WTC11 (cell line): ENCODE results near the gene PROSER2.

Experiments
- ELF4 ChIP-seq: sonication (generic); formaldehyde crosslinking; IDR thresholded peaks from 2 replicates; pipeline ENCODE4 v1.8.1; 2022; ENCODE audit warnings: low read depth, mild to moderate bottlenecking, moderate library complexity, missing genetic modification reagents
- NR3C1 ChIP-seq: sonication (generic); formaldehyde crosslinking; conservative IDR thresholded peaks from 2 replicates; pipeline ENCODE4 v1.8.1; 2023; ENCODE audit warnings: low read depth, mild to moderate bottlenecking, missing genetic modification reagents
- RELA ChIP-seq: sonication (generic); formaldehyde crosslinking; IDR thresholded peaks from 2 replicates; pipeline ENCODE4 v1.8.1; 2022; ENCODE audit warnings: missing genetic modification reagents, mild to moderate bottlenecking, borderline replicate concordance
- SP1 ChIP-seq: sonication (generic); formaldehyde crosslinking; conservative IDR thresholded peaks from 2 replicates; pipeline ENCODE4 v1.8.1; 2022; ENCODE audit warnings: missing genetic modification reagents
- TCF7 ChIP-seq: sonication (generic); formaldehyde crosslinking; IDR thresholded peaks from 2 replicates; pipeline ENCODE4 v1.8.0; 2022; ENCODE audit warnings: mild to moderate bottlenecking, low read depth, missing genetic modification reagents, moderate library complexity
- TEAD4 ChIP-seq: sonication (generic); formaldehyde crosslinking; IDR thresholded peaks from 2 replicates; pipeline ENCODE4 v1.8.0; 2022; ENCODE audit warnings: mild to moderate bottlenecking, missing genetic modification reagents
- TF ChIP-seq, protein P1 (sequence below): fragments of 200-600 bp; IDR thresholded peaks from 2 replicates; pipeline ENCODE4 v1.8.0; 2022; ENCODE audit warnings: antibody characterized with exemption
- TF ChIP-seq, protein P2 (sequence below): sonication (generic); formaldehyde crosslinking; IDR thresholded peaks from 2 replicates; pipeline ENCODE4 v1.8.0; 2022; ENCODE audit warnings: mild to moderate bottlenecking, missing genetic modification reagents
- TF ChIP-seq, protein P3 (sequence below): sonication (generic); formaldehyde crosslinking; IDR thresholded peaks from 2 replicates; pipeline ENCODE4 v1.8.1; 2022; ENCODE audit warnings: low read depth, missing genetic modification reagents, borderline replicate concordance
- TF ChIP-seq, protein P4 (sequence below): fragments of 250-450 bp; sonication (Bioruptor Pico); IDR thresholded peaks from 2 replicates; pipeline ENCODE4 v2.1.2; 2022; ENCODE audit warnings: mild to moderate bottlenecking, moderate library complexity
- TF ChIP-seq, protein P5 (sequence below): fragments of 250-450 bp; sonication (Bioruptor Pico); IDR thresholded peaks from 2 replicates; pipeline ENCODE4 v1.9.0; 2021; ENCODE audit warnings: mild to moderate bottlenecking, borderline replicate concordance
- TF ChIP-seq, protein P6 (sequence below): fragments of 250-450 bp; sonication (Bioruptor Pico); conservative IDR thresholded peaks from 2 replicates; pipeline ENCODE4 v1.9.0; 2021; ENCODE audit warnings: mild to moderate bottlenecking

DNA sequence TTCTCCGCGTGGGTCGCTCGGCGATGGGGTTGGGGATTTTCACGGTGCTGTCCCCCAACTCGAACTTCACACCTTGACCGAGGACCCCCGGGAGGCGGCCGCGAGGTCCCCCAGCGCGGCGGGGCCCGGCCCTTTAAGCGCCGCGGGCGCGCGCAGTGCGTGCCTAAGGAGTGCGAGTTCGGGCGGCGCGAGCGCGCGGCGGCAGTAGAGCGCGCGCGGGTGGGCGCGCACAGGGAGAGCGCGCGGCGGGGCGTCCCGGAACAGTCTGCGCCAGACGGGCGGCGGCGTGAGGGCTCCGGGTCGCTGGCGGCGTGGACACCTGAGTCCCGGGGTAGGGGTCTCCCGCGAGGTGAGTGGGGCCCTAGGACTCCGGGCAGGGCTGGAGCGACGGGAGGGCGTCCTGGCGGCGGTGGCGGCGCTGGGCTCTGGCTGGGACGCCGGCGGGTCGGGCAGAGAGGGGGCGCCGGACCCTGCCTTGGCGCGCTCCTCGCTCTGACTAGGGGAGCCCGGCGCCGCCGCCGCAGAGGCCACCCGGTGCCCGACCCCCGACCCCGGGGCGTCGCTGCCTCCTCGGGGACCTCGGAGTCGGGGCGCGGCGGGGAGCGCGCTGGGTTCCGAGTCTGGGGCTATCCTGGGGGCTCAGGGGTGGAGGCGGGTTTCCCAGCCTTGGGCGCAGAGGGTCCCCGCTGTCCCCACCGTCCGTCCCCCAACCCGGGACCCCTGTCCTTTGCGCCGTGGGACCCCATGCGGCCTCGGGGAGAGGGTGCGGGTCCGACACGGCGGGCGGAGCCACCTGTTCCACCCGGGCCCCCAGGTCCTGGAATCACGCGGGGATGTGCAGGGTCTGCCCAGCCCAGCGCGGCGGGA, at the start of gene PROSER2:
- TF ChIP-seq, protein P1, sequence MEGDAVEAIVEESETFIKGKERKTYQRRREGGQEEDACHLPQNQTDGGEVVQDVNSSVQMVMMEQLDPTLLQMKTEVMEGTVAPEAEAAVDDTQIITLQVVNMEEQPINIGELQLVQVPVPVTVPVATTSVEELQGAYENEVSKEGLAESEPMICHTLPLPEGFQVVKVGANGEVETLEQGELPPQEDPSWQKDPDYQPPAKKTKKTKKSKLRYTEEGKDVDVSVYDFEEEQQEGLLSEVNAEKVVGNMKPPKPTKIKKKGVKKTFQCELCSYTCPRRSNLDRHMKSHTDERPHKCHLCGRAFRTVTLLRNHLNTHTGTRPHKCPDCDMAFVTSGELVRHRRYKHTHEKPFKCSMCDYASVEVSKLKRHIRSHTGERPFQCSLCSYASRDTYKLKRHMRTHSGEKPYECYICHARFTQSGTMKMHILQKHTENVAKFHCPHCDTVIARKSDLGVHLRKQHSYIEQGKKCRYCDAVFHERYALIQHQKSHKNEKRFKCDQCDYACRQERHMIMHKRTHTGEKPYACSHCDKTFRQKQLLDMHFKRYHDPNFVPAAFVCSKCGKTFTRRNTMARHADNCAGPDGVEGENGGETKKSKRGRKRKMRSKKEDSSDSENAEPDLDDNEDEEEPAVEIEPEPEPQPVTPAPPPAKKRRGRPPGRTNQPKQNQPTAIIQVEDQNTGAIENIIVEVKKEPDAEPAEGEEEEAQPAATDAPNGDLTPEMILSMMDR = no peak
- TF ChIP-seq, protein P2, sequence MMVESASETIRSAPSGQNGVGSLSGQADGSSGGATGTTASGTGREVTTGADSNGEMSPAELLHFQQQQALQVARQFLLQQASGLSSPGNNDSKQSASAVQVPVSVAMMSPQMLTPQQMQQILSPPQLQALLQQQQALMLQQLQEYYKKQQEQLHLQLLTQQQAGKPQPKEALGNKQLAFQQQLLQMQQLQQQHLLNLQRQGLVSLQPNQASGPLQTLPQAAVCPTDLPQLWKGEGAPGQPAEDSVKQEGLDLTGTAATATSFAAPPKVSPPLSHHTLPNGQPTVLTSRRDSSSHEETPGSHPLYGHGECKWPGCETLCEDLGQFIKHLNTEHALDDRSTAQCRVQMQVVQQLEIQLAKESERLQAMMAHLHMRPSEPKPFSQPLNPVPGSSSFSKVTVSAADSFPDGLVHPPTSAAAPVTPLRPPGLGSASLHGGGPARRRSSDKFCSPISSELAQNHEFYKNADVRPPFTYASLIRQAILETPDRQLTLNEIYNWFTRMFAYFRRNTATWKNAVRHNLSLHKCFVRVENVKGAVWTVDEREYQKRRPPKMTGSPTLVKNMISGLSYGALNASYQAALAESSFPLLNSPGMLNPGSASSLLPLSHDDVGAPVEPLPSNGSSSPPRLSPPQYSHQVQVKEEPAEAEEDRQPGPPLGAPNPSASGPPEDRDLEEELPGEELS (CRISPR knock-in tag) = no peak; the same call in 1 of the 2 replicates
- TF ChIP-seq ELF4 (CRISPR knock-in tag) (no peak), TEAD4 (no peak), RELA (CRISPR knock-in tag) (no peak; the same call in 1 of the 2 replicates), SP1 (CRISPR knock-in tag) (no peak; the same call in 1 of the 2 replicates), NR3C1 (no peak), TCF7 (no peak)
- TF ChIP-seq, protein P3, sequence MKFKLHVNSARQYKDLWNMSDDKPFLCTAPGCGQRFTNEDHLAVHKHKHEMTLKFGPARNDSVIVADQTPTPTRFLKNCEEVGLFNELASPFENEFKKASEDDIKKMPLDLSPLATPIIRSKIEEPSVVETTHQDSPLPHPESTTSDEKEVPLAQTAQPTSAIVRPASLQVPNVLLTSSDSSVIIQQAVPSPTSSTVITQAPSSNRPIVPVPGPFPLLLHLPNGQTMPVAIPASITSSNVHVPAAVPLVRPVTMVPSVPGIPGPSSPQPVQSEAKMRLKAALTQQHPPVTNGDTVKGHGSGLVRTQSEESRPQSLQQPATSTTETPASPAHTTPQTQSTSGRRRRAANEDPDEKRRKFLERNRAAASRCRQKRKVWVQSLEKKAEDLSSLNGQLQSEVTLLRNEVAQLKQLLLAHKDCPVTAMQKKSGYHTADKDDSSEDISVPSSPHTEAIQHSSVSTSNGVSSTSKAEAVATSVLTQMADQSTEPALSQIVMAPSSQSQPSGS = no peak
- TF ChIP-seq, protein P4, sequence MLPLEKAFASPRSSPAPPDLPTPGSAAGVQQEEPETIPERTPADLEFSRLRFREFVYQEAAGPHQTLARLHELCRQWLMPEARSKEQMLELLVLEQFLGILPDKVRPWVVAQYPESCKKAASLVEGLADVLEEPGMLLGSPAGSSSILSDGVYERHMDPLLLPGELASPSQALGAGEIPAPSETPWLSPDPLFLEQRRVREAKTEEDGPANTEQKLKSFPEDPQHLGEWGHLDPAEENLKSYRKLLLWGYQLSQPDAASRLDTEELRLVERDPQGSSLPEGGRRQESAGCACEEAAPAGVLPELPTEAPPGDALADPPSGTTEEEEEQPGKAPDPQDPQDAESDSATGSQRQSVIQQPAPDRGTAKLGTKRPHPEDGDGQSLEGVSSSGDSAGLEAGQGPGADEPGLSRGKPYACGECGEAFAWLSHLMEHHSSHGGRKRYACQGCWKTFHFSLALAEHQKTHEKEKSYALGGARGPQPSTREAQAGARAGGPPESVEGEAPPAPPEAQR (CRISPR knock-in tag) = no peak
- TF ChIP-seq, protein P5, sequence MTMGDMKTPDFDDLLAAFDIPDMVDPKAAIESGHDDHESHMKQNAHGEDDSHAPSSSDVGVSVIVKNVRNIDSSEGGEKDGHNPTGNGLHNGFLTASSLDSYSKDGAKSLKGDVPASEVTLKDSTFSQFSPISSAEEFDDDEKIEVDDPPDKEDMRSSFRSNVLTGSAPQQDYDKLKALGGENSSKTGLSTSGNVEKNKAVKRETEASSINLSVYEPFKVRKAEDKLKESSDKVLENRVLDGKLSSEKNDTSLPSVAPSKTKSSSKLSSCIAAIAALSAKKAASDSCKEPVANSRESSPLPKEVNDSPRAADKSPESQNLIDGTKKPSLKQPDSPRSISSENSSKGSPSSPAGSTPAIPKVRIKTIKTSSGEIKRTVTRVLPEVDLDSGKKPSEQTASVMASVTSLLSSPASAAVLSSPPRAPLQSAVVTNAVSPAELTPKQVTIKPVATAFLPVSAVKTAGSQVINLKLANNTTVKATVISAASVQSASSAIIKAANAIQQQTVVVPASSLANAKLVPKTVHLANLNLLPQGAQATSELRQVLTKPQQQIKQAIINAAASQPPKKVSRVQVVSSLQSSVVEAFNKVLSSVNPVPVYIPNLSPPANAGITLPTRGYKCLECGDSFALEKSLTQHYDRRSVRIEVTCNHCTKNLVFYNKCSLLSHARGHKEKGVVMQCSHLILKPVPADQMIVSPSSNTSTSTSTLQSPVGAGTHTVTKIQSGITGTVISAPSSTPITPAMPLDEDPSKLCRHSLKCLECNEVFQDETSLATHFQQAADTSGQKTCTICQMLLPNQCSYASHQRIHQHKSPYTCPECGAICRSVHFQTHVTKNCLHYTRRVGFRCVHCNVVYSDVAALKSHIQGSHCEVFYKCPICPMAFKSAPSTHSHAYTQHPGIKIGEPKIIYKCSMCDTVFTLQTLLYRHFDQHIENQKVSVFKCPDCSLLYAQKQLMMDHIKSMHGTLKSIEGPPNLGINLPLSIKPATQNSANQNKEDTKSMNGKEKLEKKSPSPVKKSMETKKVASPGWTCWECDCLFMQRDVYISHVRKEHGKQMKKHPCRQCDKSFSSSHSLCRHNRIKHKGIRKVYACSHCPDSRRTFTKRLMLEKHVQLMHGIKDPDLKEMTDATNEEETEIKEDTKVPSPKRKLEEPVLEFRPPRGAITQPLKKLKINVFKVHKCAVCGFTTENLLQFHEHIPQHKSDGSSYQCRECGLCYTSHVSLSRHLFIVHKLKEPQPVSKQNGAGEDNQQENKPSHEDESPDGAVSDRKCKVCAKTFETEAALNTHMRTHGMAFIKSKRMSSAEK (CRISPR knock-in tag) = no peak
- TF ChIP-seq, protein P6, sequence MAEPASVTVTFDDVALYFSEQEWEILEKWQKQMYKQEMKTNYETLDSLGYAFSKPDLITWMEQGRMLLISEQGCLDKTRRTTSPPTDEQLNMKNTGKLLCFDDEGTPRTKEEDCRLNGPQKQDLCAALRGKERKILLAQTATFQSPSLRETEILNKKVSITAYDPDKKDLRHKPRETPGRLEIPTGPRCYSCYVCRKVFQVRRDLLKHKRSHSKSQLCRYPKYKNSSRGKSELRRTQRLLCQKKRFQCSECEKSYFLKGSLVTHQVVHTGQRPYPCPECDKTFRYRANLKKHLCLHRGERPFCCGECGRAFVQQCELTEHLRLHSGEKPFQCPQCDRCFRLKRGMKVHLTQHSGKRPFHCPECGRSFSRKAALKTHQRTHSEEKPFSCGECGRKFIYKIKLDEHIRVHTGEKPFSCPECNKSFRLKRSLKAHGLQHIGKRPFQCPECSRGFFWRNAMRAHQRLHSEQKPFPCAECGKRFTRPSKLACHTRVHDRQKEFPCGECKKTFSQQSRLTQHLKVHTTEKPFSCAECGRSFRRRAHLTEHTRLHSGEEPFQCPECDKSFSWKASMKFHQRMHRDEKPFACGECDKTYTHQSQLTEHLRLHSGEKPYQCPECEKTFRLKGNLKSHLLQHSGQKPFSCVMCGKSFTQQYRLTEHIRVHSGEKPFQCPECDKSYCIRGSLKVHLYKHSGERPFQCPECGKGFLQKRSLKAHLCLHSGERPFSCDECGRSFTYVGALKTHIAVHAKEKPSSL (CRISPR knock-in tag) = no peak
